HG03439 (cell line): ENCODE measurements around the gene SERPINE1.

Experiments
- ATAC-seq: cut with Tn5 transposase; IDR thresholded peaks from one replicate; pipeline ENCODE4 v1.9.1; 2021; ENCODE audit warnings: mild to moderate bottlenecking, moderate library complexity; ENCODE audit not compliant: unreplicated experiment

The SERPINE1 gene

GRCh38 chr7:101166909-101167644 lies 40.2 kb downstream of the SERPINE1 start:
- no peak for ATAC-seq

- no peak for ATAC-seq
Measured at GRCh38 chr7:101167645-101168411, 40.9 kb downstream of the SERPINE1 start.

- ATAC-seq = no peak
Measured at GRCh38 chr7:101168412-101169049, 41.6 kb downstream of the SERPINE1 start.

- ATAC-seq = no peak
Measured at GRCh38 chr7:101169110-101169837, 42.4 kb downstream of the SERPINE1 start.

- no peak for ATAC-seq
Measured at GRCh38 chr7:101169838-101170551, 43.1 kb downstream of the SERPINE1 start.

- ATAC-seq = no peak
Measured at GRCh38 chr7:101170617-101171441, 43.9 kb downstream of the SERPINE1 start.

- ATAC-seq = no peak
Measured at GRCh38 chr7:101171442-101171837, 44.5 kb downstream of the SERPINE1 start.

GRCh38 chr7:101172005-101172853 lies 45.3 kb downstream of the SERPINE1 start:
- no peak for ATAC-seq

GRCh38 chr7:101172854-101173751 lies 46.2 kb downstream of the SERPINE1 start:
- ATAC-seq = no peak

- no peak for ATAC-seq
Measured at GRCh38 chr7:101173752-101174244, 46.9 kb downstream of the SERPINE1 start.

GRCh38 chr7:101174322-101174854 lies 47.5 kb downstream of the SERPINE1 start:
- no peak for ATAC-seq

GRCh38 chr7:101175664-101176063 lies 48.8 kb downstream of the SERPINE1 start:
- no peak for ATAC-seq

- ATAC-seq = no peak
Measured at GRCh38 chr7:101177644-101178043, 50.7 kb downstream of the SERPINE1 start.

GRCh38 chr7:101179117-101179516 lies 52.2 kb downstream of the SERPINE1 start:
- no peak for ATAC-seq

- ATAC-seq = no peak
Measured at GRCh38 chr7:101179713-101180112, 52.8 kb downstream of the SERPINE1 start.

- no peak for ATAC-seq
Measured at GRCh38 chr7:101180130-101180755, 53.3 kb downstream of the SERPINE1 start, which contains the start of gene NAT16. Gene NAT16 (minus strand): TSS chr7:101180293. CDS start chr7:101174807, 5,486 bp downstream.
